Stimulated activated CD4-positive, alpha-beta T cell treated with anti-CD3 and anti-CD28 coated beads, Interleukin-15, amount 100 ng/mL, for 1 hour (primary cell): ENCODE measurements around the gene IL17B.
"Not testable (repeated sequence)": the region's sequence is repeated elsewhere in the genome, so short reads cannot be mapped to it uniquely, and the experiment has no call there.

Source experiments
- DNase-seq, 2 donors: peaks; one replicate each; pipeline ENCODE4 v3.0.0-alpha.2; 2020; ENCODE audit warnings: low read depth in 1 of 2, low spot score in 1 of 2

Gene IL17B

DNA sequence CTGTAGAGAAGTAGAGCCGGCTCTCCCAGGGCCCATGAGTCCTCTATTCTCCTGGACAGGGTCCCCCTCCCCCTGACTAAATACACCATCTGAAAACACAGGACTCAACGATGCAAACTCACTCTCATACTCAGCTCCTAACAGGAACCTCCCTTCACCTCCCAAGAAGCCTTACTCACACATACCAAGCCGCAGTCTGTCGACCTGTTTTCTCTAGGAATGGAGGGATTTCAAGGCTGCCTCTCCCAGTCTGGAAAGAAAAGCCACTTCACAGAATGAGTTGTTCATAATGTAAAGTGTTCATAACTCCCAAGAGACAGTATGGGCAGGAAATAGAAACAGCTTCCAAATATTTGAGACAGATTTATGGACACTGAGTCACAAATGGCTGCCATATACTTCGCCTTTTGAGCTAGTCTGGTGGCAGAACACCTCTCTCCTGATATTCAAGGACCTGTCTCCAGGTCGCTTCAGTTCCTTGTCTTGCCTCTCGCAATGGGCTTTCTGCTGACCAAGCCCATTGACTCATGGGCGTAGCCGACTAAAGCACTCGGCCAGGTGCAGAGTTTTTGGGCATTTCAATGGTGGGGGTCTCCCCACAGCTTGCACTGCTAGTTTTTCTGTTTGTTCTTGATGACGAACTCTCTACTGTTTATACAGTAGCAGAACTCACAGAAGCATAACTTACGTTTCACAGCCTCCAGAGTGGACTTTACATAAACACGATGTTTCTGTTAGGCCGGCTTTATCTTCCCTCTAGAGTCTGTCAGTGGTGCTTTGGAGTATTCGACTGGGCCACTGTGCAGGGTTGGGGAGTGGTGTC is 25.0 kb upstream of the IL17B start:
- no peak for DNase-seq

DNA sequence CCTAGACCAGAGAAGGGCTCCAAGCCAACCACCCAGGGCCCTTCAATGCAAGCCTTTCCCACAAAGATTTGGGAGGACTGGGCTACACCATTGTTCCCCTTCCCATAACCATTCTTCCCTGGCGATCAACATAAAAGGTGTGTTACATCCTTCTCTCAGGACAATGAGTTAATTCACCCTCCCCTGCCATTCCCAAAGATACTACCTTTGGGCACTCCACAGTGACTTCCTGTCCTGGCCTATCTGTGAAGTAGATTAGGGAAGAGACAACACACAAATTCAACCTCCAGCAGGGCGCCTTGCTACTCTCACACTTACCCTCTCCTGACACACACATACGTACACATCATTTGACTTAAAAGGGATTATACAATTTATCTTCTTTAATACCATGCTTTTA is 23.2 kb upstream of the IL17B start:
- DNase-seq: no peak

DNA sequence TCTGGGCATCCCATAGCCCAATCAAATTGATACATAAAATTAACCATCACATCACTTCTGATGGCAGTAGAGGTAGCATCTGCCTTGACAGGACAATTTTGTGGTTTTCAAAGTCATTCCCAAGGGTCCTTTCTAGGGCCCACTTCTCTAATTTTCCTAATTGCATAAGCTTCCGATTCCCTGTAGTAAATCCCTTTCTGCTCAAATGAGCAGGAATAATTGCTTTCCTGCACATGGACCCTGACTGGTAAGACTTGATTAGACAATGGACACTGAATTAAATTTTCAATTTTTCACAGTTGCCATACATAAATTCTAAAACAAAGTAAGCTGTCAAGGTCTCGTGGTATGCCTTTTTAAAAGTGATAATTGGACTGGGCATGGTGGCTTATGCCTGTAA is 22.0 kb upstream of the IL17B start:
- no peak for DNase-seq

DNA sequence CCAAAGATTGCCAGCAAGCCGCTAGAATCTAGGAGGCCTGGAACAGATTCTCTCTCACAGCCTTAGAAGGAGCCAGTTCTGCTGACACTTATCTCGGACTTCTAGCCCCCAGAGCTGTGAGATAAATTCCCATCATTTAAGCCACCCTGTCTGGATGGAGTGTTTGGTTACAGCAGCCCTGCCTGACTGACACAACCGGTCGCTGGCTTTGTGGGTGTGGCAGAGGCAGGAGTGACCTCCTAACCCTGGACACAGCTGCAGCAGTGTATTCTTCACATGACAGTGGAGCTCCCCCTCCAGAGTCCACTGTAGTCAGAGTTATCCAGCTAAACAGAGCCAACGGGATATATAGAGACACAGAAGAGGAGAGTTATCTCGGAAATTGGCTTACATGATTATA is 21.2 kb upstream of the IL17B start:
- no peak for DNase-seq

DNA sequence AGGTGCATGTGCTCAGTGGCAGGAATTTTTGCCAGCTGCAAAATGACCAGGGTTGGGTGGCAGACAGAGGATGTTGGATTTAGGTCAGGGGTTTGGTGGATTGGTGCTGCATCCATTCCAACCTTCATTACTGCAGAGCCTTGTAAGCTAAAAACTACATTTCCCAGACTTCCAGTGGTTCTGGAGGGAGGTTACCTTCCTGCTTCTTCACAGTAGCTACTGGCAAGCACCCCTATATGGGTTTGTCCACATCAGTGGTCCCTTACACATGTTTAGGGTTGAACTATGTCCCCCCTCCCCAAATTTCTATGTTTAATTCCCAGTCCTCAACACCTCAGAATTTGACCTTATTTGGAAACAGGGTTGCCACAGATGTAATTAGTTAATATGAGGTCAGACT is 20.7 kb upstream of the IL17B start:
- DNase-seq: no peak

DNA sequence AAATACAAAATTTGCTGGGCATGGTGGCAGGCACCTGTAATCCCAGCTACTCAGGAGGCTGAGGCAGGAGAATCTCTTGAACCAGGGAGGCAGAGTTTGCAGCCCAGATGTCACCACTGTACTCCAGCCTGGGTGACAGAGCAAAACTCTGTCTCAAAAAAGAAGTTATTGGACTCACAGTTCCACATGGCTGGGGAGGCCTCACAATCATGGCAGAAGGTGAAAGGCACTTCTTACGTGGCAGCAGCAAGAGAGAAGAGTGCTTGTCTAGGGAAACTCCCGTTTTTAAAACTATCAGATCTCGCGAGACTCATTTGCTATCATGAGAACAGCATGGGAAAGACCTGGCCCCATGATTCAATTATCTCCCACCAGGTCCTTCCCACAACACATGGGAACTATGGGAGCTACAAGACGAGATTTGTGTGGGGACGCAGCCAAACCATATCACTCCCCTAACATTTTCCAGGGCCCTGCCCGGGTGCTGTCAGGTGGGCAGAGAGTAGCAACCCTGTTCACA is 19.7 kb upstream of the IL17B start:
- DNase-seq: not testable (repeated sequence)

DNA sequence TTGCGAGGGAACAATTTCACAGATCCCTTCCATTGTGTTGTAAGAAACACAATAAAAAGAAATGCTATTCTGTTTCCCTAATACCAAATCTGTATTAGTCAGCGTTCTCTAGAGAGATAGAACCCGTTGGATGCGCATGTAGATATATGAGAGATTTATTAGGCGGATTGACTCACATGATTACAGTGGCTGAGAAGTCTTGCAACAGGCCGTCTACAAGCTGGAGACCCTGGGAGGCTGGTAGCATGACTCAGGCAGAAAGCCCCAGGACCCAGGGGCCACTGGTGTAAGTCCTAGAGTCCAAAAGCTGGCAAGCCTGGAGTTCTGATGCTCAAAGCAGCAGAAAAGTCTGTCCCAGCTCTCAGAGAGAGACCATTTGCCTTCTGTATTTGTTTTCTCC is 18.4 kb upstream of the IL17B start:
- no peak for DNase-seq

DNA sequence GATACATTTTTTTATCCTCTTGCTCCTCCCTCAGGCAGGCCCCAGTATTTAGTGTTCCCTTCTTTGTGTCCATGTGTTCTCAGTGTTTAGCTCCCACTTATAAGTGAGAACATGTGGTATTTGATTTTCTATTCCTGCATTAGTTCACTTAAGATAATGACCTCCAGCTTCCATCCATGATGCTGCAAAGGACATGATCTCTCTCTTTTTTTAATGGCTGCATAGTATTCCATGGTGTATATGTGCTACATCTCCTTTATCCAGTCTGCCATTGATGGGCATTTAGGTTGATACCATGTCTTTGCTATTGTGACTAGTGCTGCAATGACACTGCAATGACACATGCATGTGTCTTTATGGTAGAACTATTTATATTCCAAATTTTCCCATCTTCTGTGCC is 15.9 kb upstream of the IL17B start:
- DNase-seq: not testable (repeated sequence)

DNA sequence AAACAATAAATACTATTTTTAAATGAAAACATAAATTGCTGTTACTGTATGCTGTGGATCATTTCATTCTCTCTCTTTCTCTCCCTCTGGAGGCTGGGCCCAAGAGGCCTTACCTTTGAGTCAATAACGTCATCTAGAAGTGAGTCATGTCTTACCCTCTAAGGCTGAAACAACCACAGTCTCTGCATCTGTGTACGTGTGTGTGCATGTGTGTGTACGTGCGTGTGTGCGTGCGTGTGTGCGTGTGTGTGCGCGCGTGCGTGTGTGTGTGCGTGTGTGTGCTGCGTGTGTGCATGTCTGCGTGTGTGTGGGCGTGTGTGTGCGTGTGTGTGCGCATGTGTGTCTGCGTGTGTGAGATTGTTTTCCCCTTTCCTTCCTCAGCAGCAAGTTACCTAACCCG is 13.6 kb upstream of the IL17B start:
- no peak for DNase-seq

DNA sequence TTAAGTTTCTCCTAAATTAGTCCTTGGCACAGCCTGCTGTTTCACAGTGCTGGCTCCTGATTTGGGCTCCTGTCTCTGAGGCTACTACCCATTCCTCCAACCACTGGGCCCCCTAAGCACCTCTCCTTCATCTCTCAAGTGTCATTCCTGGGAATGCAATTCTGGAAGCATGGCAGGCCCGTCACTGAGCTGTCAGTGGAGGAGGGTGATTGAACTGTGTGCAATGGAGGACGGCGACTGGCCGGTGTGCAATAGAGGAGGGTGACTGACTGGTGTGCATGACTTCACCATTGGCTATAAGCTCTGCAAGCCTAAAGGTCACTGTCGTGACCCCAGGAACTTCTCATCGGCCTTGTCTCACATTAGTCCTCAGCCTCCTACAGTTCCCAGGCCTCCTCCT is 12.4 kb upstream of the IL17B start:
- DNase-seq: no peak

DNA sequence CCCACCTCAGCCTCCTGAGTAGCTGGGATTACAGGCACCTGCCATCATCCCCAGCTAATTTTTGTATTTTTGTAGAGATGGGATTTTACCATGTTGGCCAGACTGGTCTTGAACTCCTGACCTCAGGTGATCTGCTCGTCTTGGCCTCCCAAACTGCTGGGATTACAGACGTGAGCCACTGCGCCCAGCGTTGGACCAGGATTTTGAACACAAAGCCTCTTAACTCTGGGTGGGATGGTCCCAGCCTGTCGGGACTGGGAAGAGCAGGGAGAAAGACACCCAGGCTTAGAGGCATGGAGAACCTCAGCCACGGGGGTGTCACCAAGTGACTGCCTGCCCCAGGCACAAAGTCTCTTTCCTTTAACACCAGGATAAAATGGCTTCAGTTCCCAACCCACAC is 12.0 kb upstream of the IL17B start:
- not testable (repeated sequence) for DNase-seq

DNA sequence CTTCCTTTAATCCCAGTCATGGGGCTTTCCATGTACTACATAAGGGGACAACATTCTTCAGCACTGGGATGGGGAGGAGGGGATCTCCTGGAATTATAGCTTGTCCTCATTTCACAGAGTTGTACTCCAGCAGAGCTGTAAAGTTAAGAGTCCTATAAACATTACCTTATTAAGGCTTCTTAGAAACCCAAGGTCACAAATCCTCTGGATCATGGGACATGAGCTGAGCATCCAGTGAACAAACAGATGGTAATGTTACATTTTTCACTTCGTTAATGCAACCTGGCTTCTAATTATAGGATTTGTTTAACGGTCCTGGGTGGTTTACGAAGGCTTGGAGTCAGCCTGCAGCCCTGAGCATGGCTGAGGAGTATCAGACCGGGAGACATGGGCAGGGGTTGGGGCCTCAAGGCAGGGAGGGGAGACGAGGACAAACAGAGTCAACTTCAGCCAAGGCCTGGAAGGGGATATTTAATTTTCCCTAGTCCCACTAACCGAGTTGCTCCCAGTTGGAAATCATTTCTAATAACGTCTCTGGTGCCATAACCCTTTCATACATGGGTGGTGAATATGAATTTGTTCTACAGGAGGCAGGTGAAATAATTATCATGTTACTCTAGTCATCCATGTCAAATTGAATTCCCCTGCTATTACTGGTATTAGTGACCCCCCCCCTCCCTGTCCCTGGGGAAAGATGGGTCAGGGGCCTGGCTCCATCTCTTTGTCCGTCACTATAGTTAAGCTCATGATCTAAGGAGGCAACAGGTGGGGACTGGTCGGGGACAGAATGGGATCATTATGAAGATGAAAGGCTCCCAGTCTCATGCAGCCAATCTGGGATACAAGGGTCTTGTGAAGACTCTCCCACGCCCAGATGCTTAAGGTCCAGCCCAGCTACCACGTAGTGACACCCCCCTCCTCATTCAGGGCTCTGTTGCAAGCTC is 10.7 kb upstream of the IL17B start:
- no peak for DNase-seq

DNA sequence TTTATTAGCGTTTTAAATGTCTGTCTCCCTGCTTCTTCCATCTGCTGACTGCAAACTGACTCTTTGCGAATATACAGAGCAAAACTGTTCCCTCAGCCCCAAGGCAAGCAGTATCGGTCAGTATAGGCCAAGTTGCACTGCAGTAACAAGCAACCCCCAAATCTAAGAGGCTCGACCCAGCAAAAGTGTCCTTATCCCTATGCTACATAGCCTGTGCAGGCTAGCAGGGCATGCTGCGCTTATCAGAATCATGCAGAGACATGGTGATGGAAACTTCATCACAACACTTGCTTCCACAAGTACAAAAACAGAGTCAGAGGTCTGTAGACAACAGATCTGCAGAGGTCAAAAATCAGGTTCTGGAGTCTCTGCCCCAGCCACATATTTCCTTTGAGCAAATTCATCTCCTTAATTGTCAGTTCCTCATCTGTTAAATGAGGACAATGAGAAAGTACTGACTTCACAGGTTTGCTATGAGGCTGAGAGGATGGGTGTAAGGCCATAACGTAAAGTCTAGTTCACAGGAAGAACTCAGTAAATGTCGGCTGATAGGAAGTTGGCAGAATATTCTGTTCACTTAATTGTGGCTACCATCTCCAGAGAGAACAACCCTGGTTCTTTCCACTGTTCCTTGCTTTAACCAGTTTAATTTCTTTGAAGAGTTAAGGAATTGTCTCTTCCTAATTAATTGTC is 9.6 kb upstream of the IL17B start:
- no peak for DNase-seq

DNA sequence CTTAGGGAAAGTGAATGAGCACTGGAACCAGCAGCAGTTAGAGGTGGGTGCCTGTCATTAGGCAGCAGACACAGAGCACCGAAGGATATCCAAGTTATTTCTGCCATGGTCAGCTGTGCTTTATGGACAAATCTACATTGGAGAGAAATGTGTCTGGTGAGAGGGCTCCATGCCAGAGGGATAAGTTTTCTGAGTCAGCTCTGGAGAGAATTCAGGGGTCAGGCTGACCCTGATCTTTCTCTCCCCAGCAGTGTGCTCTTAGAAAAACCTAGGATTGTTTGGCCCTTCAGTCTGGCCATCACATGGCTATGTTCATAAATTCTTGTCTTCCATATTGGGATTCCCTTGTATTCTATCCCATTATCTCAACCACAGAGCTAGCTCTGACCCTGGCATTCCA is 8.9 kb upstream of the IL17B start:
- DNase-seq: no peak

DNA sequence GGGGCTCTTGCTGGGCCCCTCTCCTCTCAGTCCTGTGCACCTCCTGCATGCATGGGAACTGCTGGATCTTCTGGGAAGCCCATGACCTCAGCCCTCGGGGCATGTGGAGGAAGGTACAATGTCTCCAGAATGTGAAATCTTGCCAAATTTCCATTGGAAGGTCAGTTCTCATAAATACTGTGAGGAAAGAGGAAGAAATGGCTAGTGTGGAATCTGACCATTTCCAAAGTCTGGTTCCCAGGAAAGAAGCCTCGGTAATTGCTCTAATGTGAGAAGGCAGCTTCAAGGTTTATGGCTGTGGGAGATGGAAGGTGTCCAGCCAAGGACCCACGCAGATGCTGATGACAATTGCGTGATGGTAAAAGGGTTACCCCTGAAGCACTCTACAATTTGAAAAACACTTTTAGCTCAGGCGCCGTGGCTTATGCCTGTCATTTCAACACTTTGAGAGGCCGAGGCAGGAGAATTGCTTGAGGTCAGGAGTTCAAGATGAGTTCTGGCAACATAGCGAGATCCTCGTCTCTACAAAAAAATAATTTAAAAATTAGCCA is 8.1 kb upstream of the IL17B start:
- DNase-seq: no peak

DNA sequence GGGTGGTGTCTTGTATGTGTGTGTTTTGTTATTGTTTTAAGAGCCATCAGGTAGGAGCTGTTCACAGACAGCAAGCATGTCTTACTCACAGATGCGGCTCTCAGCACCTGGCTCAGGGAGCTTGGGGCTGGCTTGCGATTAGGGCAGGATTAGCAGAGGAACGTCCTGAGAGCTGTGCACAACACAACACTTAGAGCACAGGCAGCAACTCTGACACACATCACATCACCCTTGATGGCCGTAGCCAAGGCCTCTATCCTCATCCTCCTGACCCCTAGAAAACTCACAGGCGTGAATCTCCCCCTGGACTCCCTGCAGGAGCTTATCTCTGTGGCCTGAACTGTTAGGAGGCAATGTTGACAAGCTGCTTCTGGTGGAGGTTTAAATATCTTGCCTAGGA is 7.1 kb upstream of the IL17B start:
- no peak for DNase-seq

DNA sequence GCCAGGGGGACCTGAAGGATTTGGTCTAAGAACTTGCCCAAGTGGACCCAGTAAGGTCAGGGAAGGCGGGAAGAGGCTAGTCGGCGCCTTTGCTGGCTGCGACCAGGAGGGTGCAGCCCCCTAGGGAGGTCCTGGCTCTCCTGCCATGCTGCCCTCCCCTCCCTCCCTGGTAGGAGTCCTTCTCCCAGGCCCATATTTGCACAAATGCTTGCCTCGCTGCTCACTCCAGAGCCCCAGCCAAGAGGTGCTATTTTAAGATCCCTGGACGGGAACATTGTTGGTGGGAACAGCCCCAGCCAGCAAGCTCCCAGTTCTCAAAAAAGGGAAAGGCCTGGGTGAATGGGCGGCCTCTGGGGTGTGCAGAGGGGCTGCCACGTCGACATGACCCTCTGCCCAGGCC is 4.3 kb upstream of the IL17B start:
- no peak for DNase-seq

DNA sequence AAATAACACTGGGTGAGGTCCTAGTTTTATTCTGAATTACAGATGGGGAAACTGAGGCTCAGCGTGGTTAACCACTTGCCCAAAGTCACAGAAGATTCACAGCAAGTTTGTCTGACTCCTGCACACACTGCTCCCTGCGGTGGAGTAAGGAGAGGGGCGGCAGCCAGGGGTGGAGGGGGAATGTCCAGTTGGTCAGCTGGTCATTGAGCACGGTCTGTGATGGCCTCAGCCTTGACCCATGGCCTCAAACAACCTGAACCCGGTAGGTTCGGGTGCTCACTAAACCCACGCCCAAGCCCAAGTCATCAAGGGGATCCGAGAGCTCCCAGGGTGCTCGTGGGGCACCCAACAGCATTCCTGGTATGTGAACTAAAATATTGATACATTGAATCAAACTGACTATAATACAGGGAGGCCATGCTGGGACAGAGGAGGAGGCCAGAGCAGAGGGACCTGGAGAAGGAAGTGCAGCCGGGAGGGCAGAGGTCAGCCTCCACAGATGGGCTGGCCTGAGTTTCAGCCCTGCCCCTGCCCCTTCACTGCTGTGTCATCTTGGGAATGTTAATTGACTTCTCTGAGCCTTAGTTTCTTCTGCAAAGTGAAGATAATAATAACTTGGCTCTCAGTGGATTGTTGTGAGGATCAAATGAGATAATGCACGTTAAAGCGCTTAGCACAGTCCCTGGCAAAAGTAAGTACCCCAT is 3.6 kb upstream of the IL17B start:
- no peak for DNase-seq

DNA sequence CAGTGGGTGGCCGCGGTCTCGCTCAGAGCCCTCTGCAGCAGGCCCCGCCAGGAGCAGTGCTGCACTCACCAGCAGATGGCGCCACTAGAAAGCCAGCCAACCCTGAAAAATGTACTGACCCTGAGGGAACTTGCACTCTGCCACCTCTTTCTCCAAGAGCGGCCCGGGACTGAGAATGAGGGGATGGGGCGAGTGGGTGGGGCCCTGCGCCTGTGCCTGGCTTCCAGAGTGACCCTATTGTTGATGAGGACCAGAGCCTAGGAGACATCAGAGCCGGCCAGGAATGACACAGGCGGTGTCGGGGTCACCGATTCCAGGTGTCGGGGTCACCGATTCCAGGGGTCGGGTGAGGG is 2.9 kb upstream of the IL17B start:
- peak; percentile 54 to 64 for DNase-seq

DNA sequence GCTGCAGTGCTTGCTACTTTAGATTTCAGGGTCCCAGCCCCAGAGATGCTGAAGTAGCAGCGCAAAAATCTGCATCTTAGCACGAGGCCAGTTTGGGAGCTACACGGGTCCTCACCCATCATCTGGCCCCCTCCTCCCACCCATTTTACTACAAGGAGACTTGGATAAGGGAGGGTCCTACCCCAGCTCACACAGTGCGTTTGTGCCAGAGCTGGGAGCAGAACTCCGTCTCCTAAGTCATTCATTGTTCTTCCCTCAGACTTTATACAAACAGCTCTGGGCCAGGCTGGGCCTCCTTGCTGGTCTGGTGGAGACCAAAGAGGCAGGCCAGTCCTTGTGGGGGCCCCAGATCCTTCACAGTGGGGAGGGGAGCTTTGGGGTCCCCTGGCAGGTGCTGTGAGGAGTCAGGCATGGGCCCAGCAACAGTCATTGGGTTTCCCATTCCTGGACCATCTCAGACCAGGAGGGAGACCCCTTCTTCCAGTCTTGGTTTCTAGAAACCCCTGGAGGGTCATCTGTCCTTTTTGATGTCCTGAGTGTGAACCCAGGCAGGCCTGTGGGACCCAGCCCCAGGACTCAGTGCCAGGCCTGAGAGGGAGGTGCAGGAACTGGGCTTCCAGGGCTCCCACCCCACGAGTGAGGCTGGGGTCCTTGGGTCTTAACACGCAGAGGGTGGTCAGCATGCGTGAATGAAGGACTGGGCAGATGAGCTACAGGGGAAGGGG is 2.3 kb upstream of the IL17B start:
- no peak for DNase-seq
